Uterus (tissue), 4 donors: ENCODE results near the gene RICTOR. TPM values are rescaled to one million over a fixed set of nuclear protein-coding genes. Genes with fewer than 3 reads are reported as not detected.

ENCODE experiments used
- DNase-seq, 2 donors: peaks; one replicate each; pipeline ENCODE4 v3.0.0-alpha.2; 2019 to 2020
- H3K27ac ChIP-seq, 2 donors: fragments of 200-600 bp; sonication (generic); 1 replicate in 1 of 2; 2 replicates in 1 of 2; pipeline ENCODE4 v1.5.1; 2016 to 2018
- H3K27me3 ChIP-seq, 2 donors: fragments of 200-600 bp; sonication (generic); one replicate each; pipeline ENCODE4 v1.5.1; 2018 to 2019; ENCODE audit warnings: control low read depth in 1 of 2
- H3K36me3 ChIP-seq, 2 donors: fragments of 200-600 bp; sonication (generic); one replicate each; pipeline ENCODE4 v1.5.1; 2019; ENCODE audit warnings: control low read depth in 1 of 2
- H3K4me1 ChIP-seq, 2 donors: fragments of 200-600 bp; sonication (generic); one replicate each; pipeline ENCODE4 v1.5.1; 2018 to 2019; ENCODE audit warnings: control low read depth in 1 of 2
- H3K4me3 ChIP-seq, 2 donors: fragments of 200-600 bp; sonication (generic); 1 replicate in 1 of 2; 2 replicates in 1 of 2; pipeline ENCODE4 v1.5.1; 2018 to 2019; ENCODE audit warnings: mild to moderate bottlenecking in 1 of 2
- H3K9me3 ChIP-seq, 2 donors: fragments of 200-600 bp; sonication (generic); one replicate each; pipeline ENCODE4 v1.5.1; 2019; ENCODE audit warnings: control low read depth in 1 of 2
- POLR2A ChIP-seq, 2 donors: fragments of 450-650 bp; IDR thresholded peaks; one replicate each; pipeline ENCODE4 v1.6.1; 2016; ENCODE audit warnings: antibody characterized with exemption in 2 of 2, mild to moderate bottlenecking in 1 of 2, moderate library complexity in 1 of 2
- intact Hi-C: fragments of 100-400 bp; cut with DNase I; formaldehyde crosslinking; loops from one replicate; pipeline ENCODE4 v1.15.1; 2023; ENCODE audit warnings: low total_unique reads
- total RNA-seq, 4 donors: library from RNA; depleted of rRNA in 3 of 4; stranded (reverse); fragments of >200 nt in 3 of 4; gene quantifications; one replicate each; pipeline versions ENCODE4 v1.1.0 to v1.2.4, GENCODE V29; 2014 to 2023
- TF ChIP-seq, protein P1 (sequence below), 4 experiments: fragments of 200-600 bp in 2 of 4; fragments of 450-650 bp in 2 of 4; sonication (generic) in 2 of 4; IDR thresholded peaks; one replicate each; pipeline ENCODE4 v1.5.1; 2016 to 2019; ENCODE audit warnings: antibody characterized with exemption in 4 of 4, mild to moderate bottlenecking in 2 of 4, moderate library complexity in 1 of 4
- donor health status: DM: yes; HTN: yes; CAD: no.

RICTOR gene
- total RNA-seq, 4 donors from 2014 or later, result 50.6 to 79.4 (median 70.6) TPM

DNA sequence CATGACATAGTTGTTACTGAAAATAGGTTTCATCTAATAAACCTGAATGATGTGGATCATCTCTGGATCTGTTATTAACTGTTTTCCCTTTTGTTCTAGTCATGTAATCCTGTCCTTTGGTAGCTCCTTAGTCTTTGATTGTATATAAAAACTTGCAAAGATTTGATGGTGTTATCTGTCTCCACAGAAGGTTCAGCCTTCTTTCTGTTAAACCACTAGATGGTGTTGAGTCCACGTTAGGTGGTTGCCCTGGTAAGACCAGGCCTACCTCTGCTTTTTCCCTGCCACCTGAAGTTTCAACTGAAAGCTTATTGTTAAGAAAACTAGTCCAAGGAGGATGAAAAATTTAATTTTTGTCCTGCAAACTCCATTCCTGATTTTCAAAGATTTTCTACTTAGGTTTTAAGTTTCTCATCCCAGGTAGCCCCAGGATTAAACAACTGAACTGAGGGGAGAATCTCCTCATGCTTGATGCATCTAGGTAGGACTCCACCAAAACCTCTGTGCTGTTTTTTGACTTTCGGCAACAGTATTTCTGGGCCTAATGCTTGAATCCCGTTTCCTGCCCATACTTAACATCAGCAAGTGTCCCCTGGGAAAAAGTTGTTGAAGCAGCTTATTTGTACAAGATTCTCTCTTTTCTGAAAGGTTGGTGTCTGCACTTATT, 68.5 kb downstream of the RICTOR start:
- intact Hi-C loops, result no loop called here
- Histone ChIP-seq H3K36me3 (no peaks in the 10 kb centered on the region), H3K4me1 (no peaks in the 10 kb centered on the region), H3K4me3 (no peak overlapping the region), H3K9me3 (no peaks in the 10 kb centered on the region), H3K27me3 (no peaks in the 10 kb centered on the region), H3K27ac (no peak overlapping the region)
- no peak for DNase-seq
- TF ChIP-seq, protein P1, sequence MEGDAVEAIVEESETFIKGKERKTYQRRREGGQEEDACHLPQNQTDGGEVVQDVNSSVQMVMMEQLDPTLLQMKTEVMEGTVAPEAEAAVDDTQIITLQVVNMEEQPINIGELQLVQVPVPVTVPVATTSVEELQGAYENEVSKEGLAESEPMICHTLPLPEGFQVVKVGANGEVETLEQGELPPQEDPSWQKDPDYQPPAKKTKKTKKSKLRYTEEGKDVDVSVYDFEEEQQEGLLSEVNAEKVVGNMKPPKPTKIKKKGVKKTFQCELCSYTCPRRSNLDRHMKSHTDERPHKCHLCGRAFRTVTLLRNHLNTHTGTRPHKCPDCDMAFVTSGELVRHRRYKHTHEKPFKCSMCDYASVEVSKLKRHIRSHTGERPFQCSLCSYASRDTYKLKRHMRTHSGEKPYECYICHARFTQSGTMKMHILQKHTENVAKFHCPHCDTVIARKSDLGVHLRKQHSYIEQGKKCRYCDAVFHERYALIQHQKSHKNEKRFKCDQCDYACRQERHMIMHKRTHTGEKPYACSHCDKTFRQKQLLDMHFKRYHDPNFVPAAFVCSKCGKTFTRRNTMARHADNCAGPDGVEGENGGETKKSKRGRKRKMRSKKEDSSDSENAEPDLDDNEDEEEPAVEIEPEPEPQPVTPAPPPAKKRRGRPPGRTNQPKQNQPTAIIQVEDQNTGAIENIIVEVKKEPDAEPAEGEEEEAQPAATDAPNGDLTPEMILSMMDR (IDR thresholded peaks at IDR 0.05), result peak in 3 of 4 experiments; percentile 18 to 39 (median 30)
- TF ChIP-seq POLR2A (IDR thresholded peaks at IDR 0.05), result no peak

DNA sequence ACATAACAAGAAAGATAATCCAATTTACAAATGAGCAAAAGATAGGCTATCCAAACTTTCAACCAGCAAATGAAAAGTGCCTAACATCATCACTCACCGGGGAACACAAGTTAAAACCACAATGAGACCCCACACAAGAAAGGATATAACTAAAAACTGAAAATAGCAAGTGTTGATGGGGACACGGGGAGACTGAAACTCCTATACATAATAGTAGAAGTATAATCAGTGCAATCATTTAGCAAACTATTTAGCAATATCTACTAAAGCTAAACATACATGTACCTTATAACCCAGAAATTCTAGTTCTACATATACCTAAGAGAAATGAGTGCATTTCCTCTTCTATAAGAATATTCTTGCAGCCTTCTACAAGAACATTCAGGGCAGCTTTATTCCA, 72.5 kb downstream of the RICTOR start:
- H3K4me1 ChIP-seq, result no peaks in the 10 kb centered on the region
- DNase-seq, result no peak
- H3K36me3 ChIP-seq, result no peaks in the 10 kb centered on the region
- H3K4me3 ChIP-seq, result no peak overlapping the region
- no peaks in the 10 kb centered on the region for H3K27me3 ChIP-seq
- no peaks in the 10 kb centered on the region for H3K9me3 ChIP-seq
- TF ChIP-seq, protein P1 (IDR thresholded peaks at IDR 0.05), result no peak
- TF ChIP-seq POLR2A (IDR thresholded peaks at IDR 0.05), result no peak
- intact Hi-C loops, result no loop called here
- no peak overlapping the region for H3K27ac ChIP-seq

DNA sequence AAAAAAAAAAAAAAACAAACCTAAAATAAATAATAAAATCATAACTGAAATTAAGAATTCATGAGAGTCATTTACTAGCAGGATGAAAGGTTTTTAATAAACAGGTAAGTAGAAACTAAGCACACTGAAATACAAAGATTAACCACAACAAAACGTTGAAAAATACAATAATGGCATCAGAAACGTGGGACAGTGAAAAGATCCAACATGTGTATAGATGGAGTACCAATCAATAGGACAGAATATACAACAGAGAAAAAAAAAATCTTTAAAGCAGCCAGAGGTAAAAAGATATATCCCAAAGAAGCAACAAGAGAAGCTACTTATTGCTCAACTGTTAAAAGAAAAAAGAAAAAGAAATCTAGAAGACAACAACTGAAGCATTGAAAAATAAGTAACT, 75.2 kb downstream of the RICTOR start:
- Histone ChIP-seq H3K4me1 (no peaks in the 10 kb centered on the region), H3K27me3 (no peaks in the 10 kb centered on the region), H3K9me3 (no peaks in the 10 kb centered on the region), H3K4me3 (no peak overlapping the region), H3K36me3 (no peaks in the 10 kb centered on the region), H3K27ac (no peak overlapping the region)
- TF ChIP-seq, protein P1 (IDR thresholded peaks at IDR 0.05), result no peak
- no peak for TF ChIP-seq POLR2A (IDR thresholded peaks at IDR 0.05)
- intact Hi-C loops, result no loop called here
- no peak for DNase-seq

DNA sequence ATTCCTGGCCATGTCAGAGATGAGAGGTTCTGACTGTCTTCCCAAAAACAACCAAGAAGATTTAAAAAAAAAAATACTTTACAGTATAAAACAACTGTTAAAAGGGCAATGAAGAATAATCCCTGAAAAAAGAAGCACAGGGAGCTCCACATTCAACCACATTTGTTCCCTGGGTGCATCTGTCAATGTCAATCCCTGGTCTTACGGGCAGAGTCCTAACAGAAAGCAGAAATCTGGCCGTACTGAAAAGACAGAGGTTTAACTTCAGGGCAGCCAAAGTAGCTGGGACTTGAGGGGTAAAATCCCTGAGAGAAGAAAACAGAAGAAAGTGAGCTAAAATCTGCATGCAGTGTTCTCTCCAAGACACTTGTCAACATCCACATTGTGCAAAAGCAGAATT, 76.6 kb downstream of the RICTOR start:
- H3K4me3 ChIP-seq, result no peak overlapping the region
- no peak for DNase-seq
- intact Hi-C loops, result no loop called here
- no peaks in the 10 kb centered on the region for H3K27me3 ChIP-seq
- no peak for TF ChIP-seq POLR2A (IDR thresholded peaks at IDR 0.05)
- TF ChIP-seq, protein P1 (IDR thresholded peaks at IDR 0.05), result no peak
- H3K4me1 ChIP-seq, result no peaks in the 10 kb centered on the region
- no peak overlapping the region for H3K27ac ChIP-seq
- H3K36me3 ChIP-seq, result no peaks in the 10 kb centered on the region
- H3K9me3 ChIP-seq, result no peaks in the 10 kb centered on the region

DNA sequence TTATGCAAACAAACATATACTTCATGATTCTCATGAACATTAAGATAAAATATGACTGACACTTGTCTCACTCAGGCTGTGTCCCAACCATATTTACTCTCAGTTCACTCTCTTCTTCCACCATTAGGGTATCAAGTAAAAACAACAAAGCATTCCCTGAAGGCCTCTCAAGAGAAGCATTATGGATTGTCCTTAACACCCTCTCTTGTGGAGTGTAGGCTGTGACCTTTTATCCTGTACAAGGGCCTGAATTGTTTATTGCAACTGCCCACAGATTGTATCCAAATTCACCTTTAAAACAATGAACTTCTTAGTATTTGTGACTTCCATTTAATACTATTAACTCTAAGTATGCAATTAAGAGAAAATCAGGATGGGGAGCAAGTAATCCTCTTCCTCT, 78.1 kb downstream of the RICTOR start:
- Histone ChIP-seq H3K4me3 (no peak overlapping the region), H3K27me3 (no peaks in the 10 kb centered on the region), H3K27ac (no peak overlapping the region), H3K36me3 (no peaks in the 10 kb centered on the region), H3K9me3 (no peaks in the 10 kb centered on the region), H3K4me1 (no peaks in the 10 kb centered on the region)
- no peak for DNase-seq
- no peak for TF ChIP-seq POLR2A (IDR thresholded peaks at IDR 0.05)
- TF ChIP-seq, protein P1 (IDR thresholded peaks at IDR 0.05), result no peak
- intact Hi-C loops, result no loop called here
